Tracheal epithelial cell (primary cell): ENCODE measurements around the gene ZNF500. TPM values are rescaled to one million over a fixed set of nuclear protein-coding genes. Genes with fewer than 3 reads are reported as not detected.

Experiments
- total RNA-seq: library from RNA; depleted of rRNA; stranded (reverse); fragments of >200 nt; gene quantifications from 2 replicates; pipeline ENCODE4 v1.2.1, GENCODE V29; 2014

The ZNF500 gene
- 4.7 and 8.4 TPM in 2 replicates for total RNA-seq

GRCh38 chr16:4766875-4767628 is at the start of gene ZNF500:
TSS of gene ZNF500 (minus strand) at chr16:4767162. CDS start at chr16:4765978, 1,184 bp downstream.

GRCh38 chr16:4801962-4802658 is 35.1 kb upstream of the ZNF500 start, which contains the start of gene ROGDI:
TSS of gene ROGDI (minus strand) at chr16:4802633. CDS start at chr16:4802571, 62 bp downstream.

DNA sequence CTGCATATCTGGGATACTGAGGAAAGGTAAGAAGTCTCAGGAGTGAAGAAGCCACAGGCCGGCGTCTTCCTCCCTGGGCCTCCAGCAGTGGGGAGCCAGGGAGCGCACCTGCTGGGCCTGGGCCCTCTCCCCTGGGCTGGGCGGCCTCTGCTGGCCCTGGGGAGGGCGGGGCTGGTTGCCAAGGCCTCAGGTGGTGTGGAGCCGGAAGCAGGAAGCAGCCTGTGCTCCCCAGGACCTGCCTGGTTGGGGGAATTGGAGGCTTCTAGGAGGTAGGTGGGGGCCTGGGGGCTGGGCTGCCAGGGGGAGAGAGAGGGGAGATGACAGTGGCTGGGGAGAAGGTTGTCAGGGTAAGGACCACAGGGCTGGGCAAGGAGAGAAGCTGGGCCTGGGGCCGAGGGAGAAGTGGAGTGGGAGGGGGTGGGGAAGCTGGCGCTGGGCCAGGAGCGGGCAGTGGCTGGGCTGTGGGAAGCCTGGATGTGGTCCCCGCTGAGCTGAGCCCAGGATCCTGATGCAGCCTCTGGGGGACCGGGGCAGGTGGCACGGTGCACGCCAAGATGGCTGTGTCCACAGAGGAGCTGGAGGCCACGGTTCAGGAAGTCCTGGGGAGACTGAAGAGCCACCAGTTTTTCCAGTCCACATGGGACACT is 28.3 kb upstream of the ZNF500 start, which contains the start of gene SMIM22:
Gene SMIM22 (plus strand): TSS at position 189 of the 647 bp plus-strand sequence. CDS start 366 bp downstream, at position 555.

GRCh38 chr16:4787627-4788482 is 20.9 kb upstream of the ZNF500 start, which contains the start of gene SEPTIN12:
TSS of gene SEPTIN12 (minus strand) at chr16:4788345. CDS start at chr16:4787645, 700 bp downstream.

GRCh38 chr16:4734063-4734729 is 32.8 kb downstream of the ZNF500 start, which contains the start of the genes ANKS3 and DNAAF8:
TSS of gene ANKS3 (minus strand) at chr16:4734271. CDS start at chr16:4730149, 4,122 bp downstream.
TSS of gene DNAAF8 (plus strand) at chr16:4734537. CDS start at chr16:4736515, 1,978 bp downstream.

Other genes with a start within 250 kb of the ZNF500 start
- 9.4 and 15.1 TPM in 2 replicates for gene CDIP1, start 228.4 kb downstream of the ZNF500 start, total RNA-seq
- gene C16orf96, start 210.8 kb downstream of the ZNF500 start, total RNA-seq: under 0.01 TPM in 1 of 2 replicates, not detected in the other
- 5.5 and 6.3 TPM in 2 replicates for gene UBALD1, start 152.3 kb downstream of the ZNF500 start, total RNA-seq
- 10.2 and 15.4 TPM in 2 replicates for gene MGRN1, start 142.3 kb downstream of the ZNF500 start, total RNA-seq
- 21.7 and 31.5 TPM in 2 replicates for gene NUDT16L1, start 73.6 kb downstream of the ZNF500 start, total RNA-seq
- 15.1 and 18.8 TPM in 2 replicates for gene ANKS3, start 32.9 kb downstream of the ZNF500 start, total RNA-seq
- gene DNAAF8, start 32.6 kb downstream of the ZNF500 start, total RNA-seq: under 0.01 TPM in 1 of 2 replicates, not detected in the other
- gene SEPTIN12, start 21.2 kb upstream of the ZNF500 start, total RNA-seq: not detected in 2 replicates
- 5.5 and 16.4 TPM in 2 replicates for gene SMIM22, start 28.2 kb upstream of the ZNF500 start, total RNA-seq
- gene ROGDI, start 35.5 kb upstream of the ZNF500 start, total RNA-seq: 15.3 and 20.7 TPM in 2 replicates
- gene GLYR1, start 80.1 kb upstream of the ZNF500 start, total RNA-seq: 41.0 and 48.6 TPM in 2 replicates
- 27.5 TPM in 2 replicates for gene UBN1, start 80.3 kb upstream of the ZNF500 start, total RNA-seq
- gene PPL, start 170.0 kb upstream of the ZNF500 start, total RNA-seq: 88.0 and 150 TPM in 2 replicates
- gene SEC14L5, start 191.2 kb upstream of the ZNF500 start, total RNA-seq: under 0.01 and 0.43 TPM in 2 replicates